GM23248 (cell line): Measurements from ENCODE around the gene CTNNA2.

Experiments used
- EZH2 ChIP-seq: fragments of 200-600 bp; sonication (generic); IDR thresholded peaks from 2 replicates; pipeline ENCODE4 v1.6.1; 2018; ENCODE audit warnings: antibody characterized with exemption, mild to moderate bottlenecking; ENCODE audit not compliant: insufficient read depth, poor library complexity, severe bottlenecking
- EZH2phosphoT487 ChIP-seq: fragments of 200-600 bp; sonication (generic); IDR thresholded peaks from 2 replicates; pipeline ENCODE4 v1.6.1; 2018; ENCODE audit warnings: antibody characterized with exemption, moderate library complexity, mild to moderate bottlenecking, low read depth; ENCODE audit not compliant: insufficient read depth

- no peak for TF ChIP-seq EZH2phosphoT487
- TF ChIP-seq EZH2, result no peak
Observed at GRCh38 chr2:80255918-80256781, 743.3 kb downstream of the CTNNA2 start.
